Right hindlimb (tissue), 1 donor: ENCODE measurements around the gene UBE2H.
"Not testable (repeated sequence)": the region's sequence is repeated elsewhere in the genome, so short reads cannot be mapped to it uniquely, and the experiment has no call there.

Experiments used
- DNase-seq: peaks from one replicate; pipeline ENCODE4 v3.0.0-alpha.2; 2018

UBE2H gene

GRCh38 chr7:129952653-129953560, at the start of gene UBE2H:
Gene UBE2H (minus strand): TSS chr7:129952960. CDS start chr7:129952555, 405 bp downstream.
- DNase-seq, result peak; percentile 95

DNA sequence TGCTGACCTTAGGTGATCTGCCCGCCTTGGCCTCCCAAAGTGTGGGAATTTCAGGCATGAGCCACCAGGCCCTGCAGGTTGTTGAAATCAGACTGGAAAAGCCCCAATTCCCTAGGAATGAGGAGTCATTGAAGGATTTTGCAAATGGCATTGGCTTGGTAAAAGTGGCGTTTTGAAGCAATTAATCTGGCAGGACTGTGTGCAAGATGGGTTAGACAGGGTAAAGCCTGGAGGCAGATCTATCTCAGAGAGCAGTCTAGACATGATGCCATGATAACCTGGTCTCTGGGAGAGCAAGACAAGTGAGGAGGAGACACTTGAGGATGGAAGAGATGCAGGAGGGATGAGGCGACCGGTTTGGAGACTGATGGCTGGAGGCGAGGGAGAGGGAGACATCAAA, 45.7 kb upstream of the UBE2H start:
- DNase-seq, result no peak

DNA sequence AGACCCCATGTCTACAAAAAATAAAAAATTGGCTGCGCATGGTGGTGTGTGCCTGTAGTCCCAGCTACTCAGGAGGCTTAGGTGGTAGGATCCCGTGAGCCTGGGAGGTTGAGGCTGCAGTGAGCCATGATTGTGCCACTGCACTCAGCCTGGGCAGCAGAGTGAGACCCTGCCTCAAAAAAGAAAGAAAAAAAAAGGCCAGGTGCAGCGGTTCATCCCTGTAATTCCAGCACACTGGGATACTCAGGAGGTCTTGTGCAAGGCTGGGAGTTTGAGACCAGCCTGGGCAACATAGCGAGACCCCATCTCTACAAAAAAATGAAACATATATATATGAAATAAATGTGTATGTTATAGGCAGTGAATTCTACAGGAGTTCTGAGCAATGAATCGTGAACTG, 44.5 kb upstream of the UBE2H start:
- DNase-seq, result no peak

GRCh38 chr7:129993275-129993674, 40.5 kb upstream of the UBE2H start:
- no peak for DNase-seq

- DNase-seq, result no peak
Observed at GRCh38 chr7:129990403-129991192, 37.8 kb upstream of the UBE2H start.

DNA sequence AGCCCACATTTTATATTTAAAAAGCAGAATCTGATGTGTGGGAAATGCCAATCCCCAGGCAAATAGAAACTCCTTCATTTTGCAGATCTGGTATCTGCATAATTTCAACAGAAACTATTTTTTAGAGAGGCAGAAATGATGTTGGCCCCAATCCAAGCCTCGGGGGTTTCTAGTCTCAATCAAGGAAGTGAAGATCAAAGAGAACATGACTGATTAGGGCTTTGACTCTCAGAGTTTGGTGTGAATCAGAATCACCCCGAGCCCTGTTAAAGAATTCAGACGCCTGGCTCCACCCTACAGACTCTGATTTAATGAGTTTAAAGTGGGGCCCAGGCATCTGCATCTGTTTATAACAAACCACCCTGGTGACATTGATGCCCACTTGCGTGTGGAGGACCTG, 36.7 kb upstream of the UBE2H start:
- DNase-seq, result no peak

- no peak for DNase-seq
Observed at GRCh38 chr7:129986600-129986999, 33.8 kb upstream of the UBE2H start.

GRCh38 chr7:129980667-129981066, 27.9 kb upstream of the UBE2H start:
- no peak for DNase-seq

- no peak for DNase-seq
Observed at GRCh38 chr7:129975309-129975708, 22.5 kb upstream of the UBE2H start.

GRCh38 chr7:129970816-129971215, 18.1 kb upstream of the UBE2H start:
- DNase-seq, result no peak

- DNase-seq, result peak; percentile 30
Observed at GRCh38 chr7:129969881-129970446, 17.2 kb upstream of the UBE2H start.

- no peak for DNase-seq
Observed at GRCh38 chr7:129968592-129969383, 16.0 kb upstream of the UBE2H start.

- not testable (repeated sequence) for DNase-seq
Observed at GRCh38 chr7:129960204-129960475, 7.4 kb upstream of the UBE2H start.

DNA sequence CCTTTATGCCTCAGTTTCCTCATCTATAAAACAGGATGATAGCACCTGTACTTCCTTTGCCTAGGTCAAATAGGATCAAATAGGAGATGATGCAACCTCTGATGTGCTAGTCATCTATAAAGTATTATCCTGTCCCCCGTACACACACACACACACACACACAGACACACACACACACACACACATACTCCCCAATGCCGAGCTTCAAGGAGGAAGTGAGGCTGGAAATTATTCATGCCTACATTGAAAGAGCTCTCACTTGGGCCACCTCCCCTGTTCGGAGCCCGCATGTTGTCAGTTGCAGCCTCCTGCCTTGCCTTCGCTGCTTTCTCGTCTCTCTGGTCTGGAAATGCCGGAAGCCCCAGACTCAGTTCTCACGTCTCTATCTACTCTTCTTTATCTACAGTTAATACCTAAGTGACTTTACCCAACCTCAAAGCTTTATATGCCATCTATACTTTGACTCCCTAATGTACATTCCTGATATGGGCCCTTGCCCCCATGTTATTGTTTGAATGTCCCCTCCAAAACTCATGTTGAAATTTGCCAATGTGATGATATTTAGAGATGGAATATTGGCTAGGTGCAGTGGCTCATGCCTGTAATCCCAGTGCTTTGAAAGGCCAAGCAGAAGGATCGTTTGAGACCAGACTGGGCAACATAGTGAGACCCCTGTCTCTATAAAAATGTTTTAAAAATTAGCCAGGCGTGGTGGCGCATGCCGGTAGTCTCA, 6.9 kb upstream of the UBE2H start:
- no peak for DNase-seq

- no peak for DNase-seq
Observed at GRCh38 chr7:129958643-129959470, 6.1 kb upstream of the UBE2H start.

- no peak for DNase-seq
Observed at GRCh38 chr7:129955993-129956543, 3.3 kb upstream of the UBE2H start.

GRCh38 chr7:129952086-129952652, 591 bp downstream of the UBE2H start:
- peak; percentile 50 for DNase-seq

DNA sequence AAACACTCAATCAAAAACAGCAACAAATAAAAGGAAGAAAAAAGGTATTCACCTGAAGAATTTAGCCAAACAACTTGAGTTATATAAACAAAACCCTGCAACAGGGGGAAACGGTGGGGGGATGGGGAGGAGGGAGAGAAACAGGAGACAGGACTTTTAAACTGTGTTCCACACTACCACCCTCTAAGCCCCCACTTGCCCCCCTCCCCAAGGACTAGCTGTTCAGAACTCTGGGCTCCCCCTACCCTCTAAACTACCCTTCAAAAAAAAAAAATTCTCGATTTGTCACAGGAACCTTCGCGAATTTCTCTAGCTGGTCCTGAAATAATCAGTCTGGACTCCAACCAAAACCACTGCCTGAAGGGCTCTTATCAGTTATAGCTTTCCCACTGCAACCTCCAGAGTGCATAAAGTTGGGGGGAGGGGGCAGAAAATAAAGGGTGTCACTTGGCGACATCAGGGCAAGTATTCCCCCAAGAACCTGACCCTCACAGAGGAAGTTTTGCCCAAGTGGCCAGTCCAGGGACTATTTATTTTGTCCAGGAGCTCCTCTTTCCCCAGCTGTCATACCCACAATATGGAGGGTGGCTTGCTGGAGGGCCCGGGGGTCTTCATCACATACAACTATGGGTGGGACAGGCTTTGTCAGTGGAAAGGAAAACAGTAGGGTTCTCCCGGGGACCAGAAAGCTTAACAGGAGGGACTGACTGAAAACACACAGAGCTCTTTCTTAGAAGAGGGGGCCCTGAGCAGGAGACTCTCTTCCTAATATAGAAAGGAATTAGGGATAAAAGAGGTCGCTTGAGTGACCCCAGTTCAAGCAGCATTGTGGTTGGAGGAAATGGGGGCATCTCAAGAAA, 1.3 kb downstream of the UBE2H start:
- peak; percentile 46 for DNase-seq

DNA sequence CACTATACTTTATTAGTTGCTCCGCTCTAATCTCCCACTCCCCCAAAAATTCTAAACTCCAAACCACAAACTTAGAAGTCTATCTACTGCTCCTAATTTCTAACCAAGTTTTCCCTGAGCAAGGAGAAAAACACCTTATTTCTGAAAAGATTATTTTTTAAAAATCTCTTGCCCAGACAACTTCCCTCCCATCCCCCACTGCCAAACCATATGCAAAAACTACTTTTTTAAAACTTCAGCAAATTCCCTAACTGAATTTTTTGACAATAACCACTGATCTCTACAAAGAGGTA, 1.9 kb downstream of the UBE2H start:
- no peak for DNase-seq
